ENCODE results near the gene PCNX3.

- TF ChIP-seq CTCF (conservative IDR thresholded peaks at IDR 0.05 in 1 of 2, IDR thresholded peaks at IDR 0.05 in 1 of 2; ENCODE audit: extremely low read depth in 1 of 2, insufficient read depth in 1 of 2, low read depth in 1 of 2, low read length in 2 of 2) (no peak), EZH2 (IDR thresholded peaks at IDR 0.05; ENCODE audit: borderline replicate concordance, low read length) (no peak)
Observed at GRCh38 chr11:65611028-65611757, 4.4 kb upstream of the PCNX3 start.

Data from mammary epithelial cell (primary cell).